ENCODE measurements around the gene LMNB1.
"Not testable (repeated sequence)": the region's sequence is repeated elsewhere in the genome, so short reads cannot be mapped to it uniquely, and the experiment has no call there.

LMNB1 gene

DNA sequence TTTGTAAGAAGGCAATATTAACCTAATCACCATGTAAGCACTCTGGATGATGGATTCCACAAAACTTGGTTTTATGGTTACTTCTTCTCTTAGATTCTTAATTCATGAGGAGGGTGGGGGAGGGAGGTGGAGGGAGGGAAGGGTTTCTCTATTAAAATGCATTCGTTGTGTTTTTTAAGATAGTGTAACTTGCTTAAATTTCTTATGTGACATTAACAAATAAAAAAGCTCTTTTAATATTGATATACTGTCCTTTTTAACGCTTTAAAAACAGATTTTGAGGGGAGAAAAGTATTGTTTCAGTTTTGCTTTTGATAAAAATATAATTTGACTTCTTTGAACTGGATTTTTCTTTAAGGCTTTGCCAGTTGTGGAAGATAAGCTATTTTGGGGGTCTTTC lies 59.8 kb downstream of the LMNB1 start:
- no peaks in the 10 kb centered on the region for H3K4me1 ChIP-seq (ENCODE audit: control extremely low read depth in 1 of 4, control insufficient read depth in 4 of 4, insufficient read depth in 4 of 4, low read length in 3 of 4)
- no peak for DNase-seq
- H3K9me3 ChIP-seq (ENCODE audit: control extremely low read depth in 1 of 5, control insufficient read depth in 4 of 5, insufficient read depth in 2 of 5, low read depth in 1 of 5, low read length in 4 of 5): no peaks in the 10 kb centered on the region
- H3K4me3 ChIP-seq (ENCODE audit: control insufficient read depth in 1 of 7, extremely low read depth in 1 of 7, insufficient read depth in 4 of 7, low read depth in 2 of 7, low read length in 6 of 7): no peak overlapping the region
- CTCF ChIA-PET: interaction anchor here (0.8 to 2.3 kb wide), 4 partner anchors 8 to 210 kb away, joined by 3 to 7 read pairs (median 4); no protein-coding TSS in a partner anchor
- no peaks in the 10 kb centered on the region for H3K27me3 ChIP-seq (replicated peaks in 2 of 5; ENCODE audit: control insufficient read depth in 4 of 5, insufficient read depth in 5 of 5, low read length in 4 of 5)
- H3K36me3 ChIP-seq (ENCODE audit: control insufficient read depth in 4 of 4, insufficient read depth in 4 of 4, low read length in 3 of 4): peaks cover 6 to 58% (median 30%) of the 10 kb centered on the region in 4 experiments
- POLR2A ChIA-PET: no interaction called here
- WGBS (ENCODE audit: insufficient coverage): no CpG with 5 or more reads among the region's 2 CpGs
- H3K27ac ChIP-seq (ENCODE audit: insufficient read depth in 1 of 2, low read depth in 1 of 2, low read length in 2 of 2, poor library complexity in 1 of 2, severe bottlenecking in 2 of 2): no peak overlapping the region

GRCh38 chr5:126837242-126837641 lies 60.3 kb downstream of the LMNB1 start:
- Histone ChIP-seq H3K27ac (ENCODE audit: insufficient read depth in 1 of 2, low read depth in 1 of 2, low read length in 2 of 2, poor library complexity in 1 of 2, severe bottlenecking in 2 of 2) (no peak overlapping the region), H3K4me3 (ENCODE audit: control insufficient read depth in 1 of 7, extremely low read depth in 1 of 7, insufficient read depth in 4 of 7, low read depth in 2 of 7, low read length in 6 of 7) (no peak overlapping the region), H3K9me3 (ENCODE audit: control extremely low read depth in 1 of 5, control insufficient read depth in 4 of 5, insufficient read depth in 2 of 5, low read depth in 1 of 5, low read length in 4 of 5) (no peaks in the 10 kb centered on the region), H3K27me3 (replicated peaks in 2 of 5; ENCODE audit: control insufficient read depth in 4 of 5, insufficient read depth in 5 of 5, low read length in 4 of 5) (no peaks in the 10 kb centered on the region), H3K4me1 (ENCODE audit: control extremely low read depth in 1 of 4, control insufficient read depth in 4 of 4, insufficient read depth in 4 of 4, low read length in 3 of 4) (no peaks in the 10 kb centered on the region), H3K36me3 (ENCODE audit: control insufficient read depth in 4 of 4, insufficient read depth in 4 of 4, low read length in 3 of 4) (peaks cover 6 to 54% (median 28%) of the 10 kb centered on the region in 4 experiments)
- DNase-seq: no peak
- WGBS (ENCODE audit: insufficient coverage): 100% methylated on average over 2 of the region's 4 CpGs
- CTCF ChIA-PET: interaction anchor here (0.6 to 2.3 kb wide), 9 partner anchors 8 to 655 kb away, joined by 3 to 7 read pairs (median 3); no protein-coding TSS in a partner anchor
- POLR2A ChIA-PET: no interaction called here

GRCh38 chr5:126837906-126838539 lies 61.1 kb downstream of the LMNB1 start:
- 85% methylated on average over 4 of the region's 7 CpGs for WGBS (ENCODE audit: insufficient coverage)
- peak; percentile 19 to 47 (median 39) for DNase-seq
- no peaks in the 10 kb centered on the region for H3K9me3 ChIP-seq (ENCODE audit: control extremely low read depth in 1 of 5, control insufficient read depth in 4 of 5, insufficient read depth in 2 of 5, low read depth in 1 of 5, low read length in 4 of 5)
- H3K4me3 ChIP-seq (ENCODE audit: control insufficient read depth in 1 of 7, extremely low read depth in 1 of 7, insufficient read depth in 4 of 7, low read depth in 2 of 7, low read length in 6 of 7): no peak overlapping the region
- H3K36me3 ChIP-seq (ENCODE audit: control insufficient read depth in 4 of 4, insufficient read depth in 4 of 4, low read length in 3 of 4): peaks cover 6 to 47% (median 24%) of the 10 kb centered on the region in 4 experiments
- H3K27me3 ChIP-seq (replicated peaks in 2 of 5; ENCODE audit: control insufficient read depth in 4 of 5, insufficient read depth in 5 of 5, low read length in 4 of 5): no peaks in the 10 kb centered on the region
- H3K4me1 ChIP-seq (ENCODE audit: control extremely low read depth in 1 of 4, control insufficient read depth in 4 of 4, insufficient read depth in 4 of 4, low read length in 3 of 4): no peaks in the 10 kb centered on the region
- CTCF ChIA-PET: interaction anchor here (0.6 to 2.3 kb wide), 9 partner anchors 9 to 655 kb away, joined by 3 to 7 read pairs (median 3); no protein-coding TSS in a partner anchor
- no peak overlapping the region for H3K27ac ChIP-seq (ENCODE audit: insufficient read depth in 1 of 2, low read depth in 1 of 2, low read length in 2 of 2, poor library complexity in 1 of 2, severe bottlenecking in 2 of 2)
- POLR2A ChIA-PET: interaction anchor here (0.7 kb wide), 1 partner anchor 550 kb away, joined by 3 read pairs; no protein-coding TSS in a partner anchor

- WGBS (ENCODE audit: insufficient coverage): 100% methylated on average over 2 of the region's 7 CpGs
- H3K27ac ChIP-seq (ENCODE audit: insufficient read depth in 1 of 2, low read depth in 1 of 2, low read length in 2 of 2, poor library complexity in 1 of 2, severe bottlenecking in 2 of 2); DNase-seq; H3K4me1 ChIP-seq (ENCODE audit: control extremely low read depth in 1 of 4, control insufficient read depth in 4 of 4, insufficient read depth in 4 of 4, low read length in 3 of 4); H3K9me3 ChIP-seq (ENCODE audit: control extremely low read depth in 1 of 5, control insufficient read depth in 4 of 5, insufficient read depth in 2 of 5, low read depth in 1 of 5, low read length in 4 of 5); CTCF ChIA-PET; H3K4me3 ChIP-seq (ENCODE audit: control insufficient read depth in 1 of 7, extremely low read depth in 1 of 7, insufficient read depth in 4 of 7, low read depth in 2 of 7, low read length in 6 of 7); POLR2A ChIA-PET; H3K27me3 ChIP-seq (replicated peaks in 2 of 5; ENCODE audit: control insufficient read depth in 4 of 5, insufficient read depth in 5 of 5, low read length in 4 of 5): not testable (repeated sequence)
- H3K36me3 ChIP-seq (ENCODE audit: control insufficient read depth in 4 of 4, insufficient read depth in 4 of 4, low read length in 3 of 4): peaks cover 0 to 35% (median 13%) of the 10 kb centered on the region in 4 experiments
Measured at GRCh38 chr5:126839407-126839806, 62.5 kb downstream of the LMNB1 start.

GRCh38 chr5:126843375-126843774 lies 66.4 kb downstream of the LMNB1 start:
- CTCF ChIA-PET; H3K4me3 ChIP-seq (ENCODE audit: control insufficient read depth in 1 of 7, extremely low read depth in 1 of 7, insufficient read depth in 4 of 7, low read depth in 2 of 7, low read length in 6 of 7); H3K4me1 ChIP-seq (ENCODE audit: control extremely low read depth in 1 of 4, control insufficient read depth in 4 of 4, insufficient read depth in 4 of 4, low read length in 3 of 4); DNase-seq; POLR2A ChIA-PET; H3K36me3 ChIP-seq (ENCODE audit: control insufficient read depth in 4 of 4, insufficient read depth in 4 of 4, low read length in 3 of 4); H3K27me3 ChIP-seq (replicated peaks in 2 of 5; ENCODE audit: control insufficient read depth in 4 of 5, insufficient read depth in 5 of 5, low read length in 4 of 5); H3K27ac ChIP-seq (ENCODE audit: insufficient read depth in 1 of 2, low read depth in 1 of 2, low read length in 2 of 2, poor library complexity in 1 of 2, severe bottlenecking in 2 of 2); H3K9me3 ChIP-seq (ENCODE audit: control extremely low read depth in 1 of 5, control insufficient read depth in 4 of 5, insufficient read depth in 2 of 5, low read depth in 1 of 5, low read length in 4 of 5): not testable (repeated sequence)
- WGBS (ENCODE audit: insufficient coverage): 93% methylated on average over 3 of the region's 11 CpGs

- POLR2A ChIA-PET: not testable (repeated sequence)
Measured at GRCh38 chr5:126845470-126846070, 68.6 kb downstream of the LMNB1 start.

DNA sequence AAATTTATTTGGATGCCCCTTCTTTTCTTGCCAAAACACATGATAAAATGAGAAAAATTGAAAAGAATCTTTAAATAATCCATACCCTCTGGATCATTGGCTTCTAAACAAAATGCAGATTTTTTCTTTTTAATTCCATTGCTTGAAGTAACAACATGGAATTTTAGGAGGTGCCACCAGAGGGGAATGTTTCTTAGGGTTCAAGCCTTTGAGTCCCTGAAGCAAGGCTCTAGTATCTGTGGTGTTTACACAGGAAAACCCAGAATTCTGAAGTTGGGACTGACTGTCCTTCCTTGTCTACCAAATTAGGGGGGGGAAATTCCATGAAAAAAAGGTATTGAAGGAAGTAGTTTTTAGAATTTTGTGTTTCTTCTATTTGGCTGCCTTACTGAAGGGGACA lies 69.4 kb downstream of the LMNB1 start:
- H3K27me3 ChIP-seq (replicated peaks in 2 of 5; ENCODE audit: control insufficient read depth in 4 of 5, insufficient read depth in 5 of 5, low read length in 4 of 5): no peaks in the 10 kb centered on the region
- H3K9me3 ChIP-seq (ENCODE audit: control extremely low read depth in 1 of 5, control insufficient read depth in 4 of 5, insufficient read depth in 2 of 5, low read depth in 1 of 5, low read length in 4 of 5): no peaks in the 10 kb centered on the region
- H3K4me3 ChIP-seq (ENCODE audit: control insufficient read depth in 1 of 7, extremely low read depth in 1 of 7, insufficient read depth in 4 of 7, low read depth in 2 of 7, low read length in 6 of 7): peak overlapping the region in 2 of 7 experiments; percentile 42 to 65
- no peaks in the 10 kb centered on the region for H3K36me3 ChIP-seq (ENCODE audit: control insufficient read depth in 4 of 4, insufficient read depth in 4 of 4, low read length in 3 of 4)
- peak in 1 of 3 donors; percentile 20 for DNase-seq
- CTCF ChIA-PET: interaction anchor here (0.9 to 1.2 kb wide), 2 partner anchors 17 to 70 kb away, joined by 3 read pairs; no protein-coding TSS in a partner anchor
- H3K4me1 ChIP-seq (ENCODE audit: control extremely low read depth in 1 of 4, control insufficient read depth in 4 of 4, insufficient read depth in 4 of 4, low read length in 3 of 4): peaks cover 0 to 10% (median 7%) of the 10 kb centered on the region in 4 experiments
- peak overlapping the region in 1 of 2 experiments; percentile 40 for H3K27ac ChIP-seq (ENCODE audit: insufficient read depth in 1 of 2, low read depth in 1 of 2, low read length in 2 of 2, poor library complexity in 1 of 2, severe bottlenecking in 2 of 2)
- POLR2A ChIA-PET: no interaction called here

More at GRCh38 chr5:126845470-126846070, 68.6 kb downstream of the LMNB1 start:
- not testable (repeated sequence) for H3K27me3 ChIP-seq (replicated peaks in 2 of 5; ENCODE audit: control insufficient read depth in 4 of 5, insufficient read depth in 5 of 5, low read length in 4 of 5); H3K36me3 ChIP-seq (ENCODE audit: control insufficient read depth in 4 of 4, insufficient read depth in 4 of 4, low read length in 3 of 4); H3K9me3 ChIP-seq (ENCODE audit: control extremely low read depth in 1 of 5, control insufficient read depth in 4 of 5, insufficient read depth in 2 of 5, low read depth in 1 of 5, low read length in 4 of 5); H3K4me1 ChIP-seq (ENCODE audit: control extremely low read depth in 1 of 4, control insufficient read depth in 4 of 4, insufficient read depth in 4 of 4, low read length in 3 of 4)
- H3K27ac ChIP-seq (ENCODE audit: insufficient read depth in 1 of 2, low read depth in 1 of 2, low read length in 2 of 2, poor library complexity in 1 of 2, severe bottlenecking in 2 of 2): peak overlapping the region in 1 of 2 experiments; percentile 40
- CTCF ChIA-PET: interaction anchor here (0.9 to 1.2 kb wide), 2 partner anchors 16 to 70 kb away, joined by 3 read pairs; no protein-coding TSS in a partner anchor
- 12% methylated on average over 14 of the region's 14 CpGs for WGBS (ENCODE audit: insufficient coverage)
- H3K4me3 ChIP-seq (ENCODE audit: control insufficient read depth in 1 of 7, extremely low read depth in 1 of 7, insufficient read depth in 4 of 7, low read depth in 2 of 7, low read length in 6 of 7): peak overlapping the region in 4 of 7 experiments; percentile 11 to 65 (median 40)
- DNase-seq: peak; percentile 43 to 83 (median 65)

Measured in common myeloid progenitor, CD34-positive (primary cell).